Mesendoderm (in vitro differentiated cells): ENCODE measurements around the gene ENPEP.

Source experiments
- DNase-seq: peaks from one replicate; pipeline ENCODE4 v3.0.0; 2013
- H2AK5ac ChIP-seq: 2 replicates; pipeline ENCODE4 v1.6.1; 2013; ENCODE audit warnings: low read length, inconsistent platforms
- H2BK120ac ChIP-seq: 2 replicates; pipeline ENCODE4 v1.6.1; 2013; ENCODE audit warnings: low read depth, mild to moderate bottlenecking, low read length, moderate library complexity, mixed read lengths
- H2BK15ac ChIP-seq: replicated peaks from 2 replicates; pipeline ENCODE4 v1.6.1; 2013; ENCODE audit warnings: low read depth, mild to moderate bottlenecking, moderate library complexity
- H2BK5ac ChIP-seq: 2 replicates; pipeline ENCODE4 v1.6.1; 2013; ENCODE audit warnings: low read length, inconsistent platforms
- H3K18ac ChIP-seq: 2 replicates; pipeline ENCODE4 v1.6.1; 2013; ENCODE audit warnings: mild to moderate bottlenecking, low read length, mixed read lengths
- H3K23ac ChIP-seq: one replicate; pipeline ENCODE4 v1.6.1; 2013; ENCODE audit warnings: low read length
- H3K27ac ChIP-seq: 2 replicates; pipeline ENCODE4 v1.5.1; 2013; ENCODE audit warnings: low read depth, mild to moderate bottlenecking, inconsistent platforms, low read length, moderate library complexity
- H3K27me3 ChIP-seq: 2 replicates; pipeline ENCODE4 v1.6.1; 2013; ENCODE audit warnings: low read length, control low read depth, mild to moderate bottlenecking, inconsistent platforms; ENCODE audit not compliant: insufficient read depth, poor library complexity
- H3K36me3 ChIP-seq: 2 replicates; pipeline ENCODE4 v1.6.1; 2013; ENCODE audit warnings: low read length, inconsistent platforms; ENCODE audit not compliant: control insufficient read depth, insufficient read depth
- H3K4ac ChIP-seq: one replicate; pipeline ENCODE4 v1.6.1; 2013; ENCODE audit warnings: low read depth, mild to moderate bottlenecking, low read length, moderate library complexity
- H3K4me1 ChIP-seq: 2 replicates; pipeline ENCODE4 v1.6.1; 2013; ENCODE audit warnings: low read depth, low read length, inconsistent platforms; ENCODE audit not compliant: control insufficient read depth
- H3K4me2 ChIP-seq: 2 replicates; pipeline ENCODE4 v1.6.1; 2013; ENCODE audit warnings: low read length
- H3K4me3 ChIP-seq: 2 replicates; pipeline ENCODE4 v1.5.1; 2013; ENCODE audit warnings: mild to moderate bottlenecking, low read length
- H3K56ac ChIP-seq: one replicate; pipeline ENCODE4 v1.6.1; 2013; ENCODE audit warnings: low read length
- H3K79me1 ChIP-seq: 2 replicates; pipeline ENCODE4 v1.6.1; 2013; ENCODE audit warnings: low read length, inconsistent platforms
- H3K79me2 ChIP-seq: 2 replicates; pipeline ENCODE4 v1.6.1; 2013; ENCODE audit warnings: mild to moderate bottlenecking, low read length; ENCODE audit not compliant: control insufficient read depth, insufficient read depth
- H3K9ac ChIP-seq: 2 replicates; pipeline ENCODE4 v1.6.1; 2013; ENCODE audit warnings: low read length, inconsistent platforms
- H4K5ac ChIP-seq: one replicate; pipeline ENCODE4 v1.6.1; 2013; ENCODE audit warnings: low read length
- H4K8ac ChIP-seq: one replicate; pipeline ENCODE4 v1.6.1; 2013; ENCODE audit warnings: low read depth, mild to moderate bottlenecking, control low read depth, low read length, moderate library complexity
- WGBS: extraction: QIAGEN DNeasy Blood & Tissue Kit; methylation state at CpG from one replicate; pipeline ENCODE4 v1.1.7; 2013; ENCODE audit warnings: low lambda C conversion rate, missing lambda C conversion rate; ENCODE audit not compliant: insufficient coverage; ENCODE audit errors: extremely low coverage; 5-methylcytosine and 5-hydroxymethylcytosine counted together

Gene ENPEP

DNA sequence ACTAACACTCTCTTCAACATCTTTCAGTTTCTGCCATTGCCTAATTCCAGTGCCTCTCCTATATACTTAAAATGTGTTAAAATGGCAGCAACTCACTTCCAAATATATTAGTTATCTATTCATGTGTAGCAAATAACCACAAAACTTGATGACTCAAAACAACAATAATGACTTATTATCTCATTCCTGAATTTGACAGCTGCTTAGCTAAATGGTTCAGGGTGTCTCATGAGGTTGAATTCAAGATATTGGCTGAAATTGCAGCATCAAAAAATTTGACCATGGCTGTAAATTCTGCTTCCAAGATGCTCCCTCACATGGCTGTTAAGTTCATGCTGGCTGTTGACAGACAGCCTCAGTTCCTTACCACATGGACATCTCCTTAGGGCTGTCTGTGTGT is 121.6 kb downstream of the ENPEP start:
- H3K4me3 ChIP-seq, result no peak overlapping the region
- no peak overlapping the region for H3K9ac ChIP-seq
- no peak overlapping the region for H2AK5ac ChIP-seq
- H4K8ac ChIP-seq, result no peak overlapping the region
- no peaks in the 10 kb centered on the region for H3K4me1 ChIP-seq
- H3K18ac ChIP-seq, result no peak overlapping the region
- no peaks in the 10 kb centered on the region for H3K36me3 ChIP-seq
- H4K5ac ChIP-seq, result no peak overlapping the region
- no peak overlapping the region for H3K27ac ChIP-seq
- H3K79me2 ChIP-seq, result no peaks in the 10 kb centered on the region
- DNase-seq, result no peak
- H3K4ac ChIP-seq, result no peak overlapping the region
- H2BK120ac ChIP-seq, result no peak overlapping the region
- no peaks in the 10 kb centered on the region for H3K27me3 ChIP-seq
- no peaks in the 10 kb centered on the region for H3K79me1 ChIP-seq
- no peak overlapping the region for H2BK5ac ChIP-seq
- no peak overlapping the region for H3K4me2 ChIP-seq
- no peak overlapping the region for H3K56ac ChIP-seq
- no peak overlapping the region for H2BK15ac ChIP-seq
- H3K23ac ChIP-seq, result no peak overlapping the region

DNA sequence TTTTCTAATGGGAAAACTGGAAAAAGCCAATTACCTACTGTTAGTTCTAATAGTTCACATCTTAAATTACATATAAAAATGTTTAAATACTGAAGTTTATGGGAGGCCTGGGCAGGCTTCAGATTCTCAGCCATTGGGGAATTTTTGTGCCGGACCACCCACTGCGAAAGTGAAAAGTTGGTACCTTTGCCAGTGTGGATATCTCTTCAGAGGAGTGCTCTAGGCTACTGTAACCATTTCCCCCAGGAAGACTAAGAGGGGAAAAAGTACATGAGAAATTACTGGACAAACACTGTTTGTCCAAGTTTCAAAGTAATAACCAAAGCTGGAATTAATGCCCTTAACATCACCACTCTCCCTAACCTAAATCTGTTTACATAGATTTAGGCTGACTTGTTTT is 126.1 kb downstream of the ENPEP start:
- no peak overlapping the region for H3K56ac ChIP-seq
- H3K36me3 ChIP-seq, result no peaks in the 10 kb centered on the region
- no peaks in the 10 kb centered on the region for H3K79me1 ChIP-seq
- H3K4me3 ChIP-seq, result no peak overlapping the region
- WGBS, result no CpG with 5 or more reads among the region's 2 CpGs
- H3K27me3 ChIP-seq, result no peaks in the 10 kb centered on the region
- no peak overlapping the region for H3K18ac ChIP-seq
- no peak overlapping the region for H2BK5ac ChIP-seq
- no peak overlapping the region for H3K4me2 ChIP-seq
- no peak overlapping the region for H4K8ac ChIP-seq
- no peak overlapping the region for H3K9ac ChIP-seq
- H4K5ac ChIP-seq, result no peak overlapping the region
- no peak overlapping the region for H2BK120ac ChIP-seq
- H3K79me2 ChIP-seq, result no peaks in the 10 kb centered on the region
- H2BK15ac ChIP-seq, result no peak overlapping the region
- no peak for DNase-seq
- no peak overlapping the region for H3K27ac ChIP-seq
- no peak overlapping the region for H3K4ac ChIP-seq
- H3K23ac ChIP-seq, result no peak overlapping the region
- H2AK5ac ChIP-seq, result no peak overlapping the region
- H3K4me1 ChIP-seq, result no peaks in the 10 kb centered on the region

DNA sequence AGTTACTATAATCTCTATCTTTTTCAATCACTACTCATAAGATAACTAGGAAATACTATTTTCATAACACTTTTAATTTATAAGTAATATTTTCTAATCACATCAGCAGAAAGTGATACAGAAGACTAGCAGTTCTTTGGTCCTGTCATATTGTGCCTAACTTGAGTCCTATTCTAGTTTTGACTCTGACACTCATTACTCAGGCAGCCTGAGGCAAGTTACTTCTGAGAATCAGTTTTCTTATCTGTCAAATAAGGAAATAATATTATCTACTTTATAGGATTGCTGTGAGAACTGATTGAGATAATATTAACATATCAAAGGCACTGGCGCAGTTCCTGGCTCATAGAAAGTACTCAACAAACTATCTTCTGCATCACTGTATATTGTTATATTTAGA is 129.1 kb downstream of the ENPEP start:
- no peak overlapping the region for H2BK15ac ChIP-seq
- no peak for DNase-seq
- no peak overlapping the region for H4K8ac ChIP-seq
- peaks cover 4% of the 10 kb centered on the region for H3K79me1 ChIP-seq
- peaks cover 9% of the 10 kb centered on the region for H3K4me1 ChIP-seq
- no peak overlapping the region for H3K9ac ChIP-seq
- H3K4ac ChIP-seq, result no peak overlapping the region
- H3K36me3 ChIP-seq, result peaks cover 3% of the 10 kb centered on the region
- no peak overlapping the region for H3K4me2 ChIP-seq
- no peak overlapping the region for H4K5ac ChIP-seq
- no peak overlapping the region for H3K23ac ChIP-seq
- no peak overlapping the region for H2BK5ac ChIP-seq
- peaks cover 15% of the 10 kb centered on the region for H3K79me2 ChIP-seq
- H3K18ac ChIP-seq, result no peak overlapping the region
- no peak overlapping the region for H3K27ac ChIP-seq
- H3K27me3 ChIP-seq, result no peaks in the 10 kb centered on the region
- H3K56ac ChIP-seq, result no peak overlapping the region
- no CpG with 5 or more reads among the region's 1 CpG for WGBS
- H2AK5ac ChIP-seq, result no peak overlapping the region
- no peak overlapping the region for H3K4me3 ChIP-seq
- no peak overlapping the region for H2BK120ac ChIP-seq

DNA sequence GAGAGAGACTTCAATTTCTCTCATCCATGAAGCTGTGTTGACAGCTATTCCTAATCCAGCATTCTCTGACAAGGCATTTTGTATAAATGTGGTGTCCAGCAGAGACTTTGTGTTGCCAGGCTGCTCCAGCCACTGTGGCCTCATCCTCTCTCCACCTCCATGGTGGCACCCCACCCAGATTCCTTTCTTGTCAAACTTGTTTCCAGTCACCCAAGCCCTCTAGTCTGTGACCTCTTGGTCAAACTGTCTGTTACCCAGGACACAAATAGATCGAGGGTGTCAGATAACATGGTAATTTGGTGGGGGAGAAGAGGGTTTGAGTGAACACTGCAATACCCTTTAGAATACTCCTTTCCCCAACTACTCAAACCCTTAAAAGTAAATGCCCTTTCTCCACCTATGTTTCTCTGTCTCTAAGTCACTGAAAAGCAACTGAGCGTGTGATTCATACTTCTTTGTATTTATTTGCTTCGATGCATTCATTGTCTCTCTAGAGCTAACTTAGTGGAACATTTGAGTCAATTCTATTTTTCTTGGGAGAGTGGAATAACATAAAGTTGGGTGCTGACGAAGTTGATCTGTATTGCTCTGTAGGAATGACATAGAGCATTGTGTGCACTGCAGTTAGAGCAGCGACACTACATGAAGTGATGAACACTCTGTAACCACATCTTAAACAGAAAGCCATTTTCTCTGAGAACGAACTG is 133.2 kb downstream of the ENPEP start:
- Histone ChIP-seq H2BK120ac (no peak overlapping the region), H3K36me3 (peaks cover 3% of the 10 kb centered on the region)

DNA sequence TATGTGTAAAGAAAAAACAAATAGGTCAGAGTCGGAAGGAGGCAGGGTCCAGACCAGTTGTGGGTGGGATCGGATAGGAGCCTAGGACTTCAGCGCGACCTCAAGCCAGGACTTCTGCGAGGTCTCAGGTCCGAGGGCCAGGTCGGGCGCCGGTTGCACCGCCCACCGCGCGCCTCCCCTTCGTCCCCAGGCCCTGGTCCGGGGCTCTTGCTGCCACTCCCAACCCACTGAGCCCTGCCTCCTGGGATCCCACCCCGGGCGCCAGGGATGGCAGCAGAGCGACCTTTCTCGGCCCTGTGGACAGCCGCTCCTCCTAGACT is 134.6 kb downstream of the ENPEP start:
- Histone ChIP-seq H3K79me1 (peaks cover 8% of the 10 kb centered on the region), H3K23ac (no peak overlapping the region), H3K18ac (peak overlapping the region; percentile 46), H3K27ac (no peak overlapping the region), H4K8ac (no peak overlapping the region), H2AK5ac (no peak overlapping the region), H2BK120ac (no peak overlapping the region), H3K4me1 (peaks cover 18% of the 10 kb centered on the region), H3K79me2 (peaks cover 58% of the 10 kb centered on the region), H3K36me3 (peaks cover 3% of the 10 kb centered on the region), H3K9ac (peak overlapping the region; percentile 92), H3K4me2 (peak overlapping the region; percentile 83), H2BK15ac (no peak overlapping the region), H3K56ac (peak overlapping the region; percentile 94), H2BK5ac (no peak overlapping the region), H3K4me3 (no peak overlapping the region), H3K4ac (no peak overlapping the region), H4K5ac (no peak overlapping the region), H3K27me3 (no peaks in the 10 kb centered on the region)
- WGBS, result no CpG with 5 or more reads among the region's 20 CpGs
- peak; percentile 60 for DNase-seq

More for the DNA sequence above, 133.2 kb downstream of the ENPEP start:
- peak overlapping the region; percentile 78 for H3K56ac ChIP-seq
- no peak overlapping the region for H2BK15ac ChIP-seq
- H3K23ac ChIP-seq, result no peak overlapping the region
- H4K8ac ChIP-seq, result no peak overlapping the region
- H3K4me3 ChIP-seq, result no peak overlapping the region
- no CpG with 5 or more reads among the region's 6 CpGs for WGBS
- no peak overlapping the region for H4K5ac ChIP-seq
- peak overlapping the region; percentile 53 for H3K9ac ChIP-seq
- peaks cover 47% of the 10 kb centered on the region for H3K79me2 ChIP-seq
- H2AK5ac ChIP-seq, result peak overlapping the region; percentile 60
- H3K4me1 ChIP-seq, result peaks cover 18% of the 10 kb centered on the region
- no peak overlapping the region for H3K27ac ChIP-seq
- peak; percentile 81 for DNase-seq
- peaks cover 8% of the 10 kb centered on the region for H3K79me1 ChIP-seq
- no peak overlapping the region for H3K4ac ChIP-seq
- H3K18ac ChIP-seq, result no peak overlapping the region
- peak overlapping the region; percentile 34 for H2BK5ac ChIP-seq
- H3K4me2 ChIP-seq, result peak overlapping the region; percentile 18
- H3K27me3 ChIP-seq, result no peaks in the 10 kb centered on the region
